MM.1S (cell line): Measurements from ENCODE around the gene EPHB6.

ENCODE experiments used
- DNase-seq: peaks from one replicate; pipeline ENCODE4 v3.0.0-alpha.2; 2015
- H2AFZ ChIP-seq: fragments of 300-600 bp; sonication (generic); 2 replicates; pipeline ENCODE4 v1.6.0; 2016; ENCODE audit warnings: antibody characterized with exemption, low read length
- H3F3A ChIP-seq: fragments of 300-600 bp; sonication (generic); 2 replicates; pipeline ENCODE4 v1.6.1; 2016; ENCODE audit warnings: mild to moderate bottlenecking, antibody characterized with exemption, low read length, moderate library complexity, mixed read lengths; ENCODE audit not compliant: insufficient read depth
- H3K27ac ChIP-seq: fragments of 300-600 bp; sonication (generic); 2 replicates; pipeline ENCODE4 v1.5.1; 2016; ENCODE audit warnings: mild to moderate bottlenecking, low read length
- H3K27me3 ChIP-seq: fragments of 300-600 bp; sonication (generic); replicated peaks from 2 replicates; pipeline ENCODE4 v1.6.0; 2016; ENCODE audit warnings: low read length; ENCODE audit not compliant: insufficient read depth
- H3K36me3 ChIP-seq: fragments of 300-600 bp; sonication (generic); replicated peaks from 2 replicates; pipeline ENCODE4 v1.6.1; 2016; ENCODE audit warnings: mild to moderate bottlenecking, low read length, mixed read lengths; ENCODE audit not compliant: insufficient read depth
- H3K4me1 ChIP-seq: fragments of 300-600 bp; sonication (generic); 2 replicates; pipeline ENCODE4 v1.6.1; 2016; ENCODE audit warnings: low read length, mixed read lengths
- H3K4me2 ChIP-seq: fragments of 300-600 bp; sonication (generic); 2 replicates; pipeline ENCODE4 v1.6.0; 2016; ENCODE audit warnings: low read depth, low read length
- H3K4me3 ChIP-seq: fragments of 300-600 bp; sonication (generic); 2 replicates; pipeline ENCODE4 v1.5.1; 2016; ENCODE audit warnings: low read length, mixed read lengths
- H3K79me2 ChIP-seq: fragments of 300-600 bp; sonication (generic); 2 replicates; pipeline ENCODE4 v1.6.1; 2016; ENCODE audit warnings: mixed run types, low read length, mixed read lengths
- H3K9ac ChIP-seq: fragments of 300-600 bp; sonication (generic); 2 replicates; pipeline ENCODE4 v1.6.1; 2016; ENCODE audit warnings: low read length, mixed read lengths
- H3K9me2 ChIP-seq: fragments of 300-600 bp; sonication (generic); replicated peaks from 2 replicates; pipeline ENCODE4 v1.6.1; 2016; ENCODE audit warnings: mild to moderate bottlenecking, low read length, mixed read lengths; ENCODE audit not compliant: insufficient read depth
- H3K9me3 ChIP-seq: fragments of 300-600 bp; sonication (generic); replicated peaks from 2 replicates; pipeline ENCODE4 v1.6.1; 2016; ENCODE audit warnings: mild to moderate bottlenecking, low read length, mixed read lengths; ENCODE audit not compliant: insufficient read depth
- H4K20me1 ChIP-seq: fragments of 300-600 bp; sonication (generic); 2 replicates; pipeline ENCODE4 v1.6.1; 2016; ENCODE audit warnings: mild to moderate bottlenecking, low read length, moderate library complexity, mixed read lengths; ENCODE audit not compliant: insufficient read depth
- CTCF ChIP-seq: fragments of 300-600 bp; sonication (generic); IDR thresholded peaks from 2 replicates; pipeline ENCODE4 v1.5.1; 2016; ENCODE audit warnings: antibody characterized with exemption, low read length, mixed read lengths
- EZH2 ChIP-seq: fragments of 300-600 bp; sonication (generic); optimal IDR thresholded peaks from 2 replicates; pipeline ENCODE3; 2017; ENCODE audit warnings: low read depth, mild to moderate bottlenecking, antibody characterized with exemption, low read length, mixed read lengths
- EZH2phosphoT487 ChIP-seq: fragments of 300-600 bp; sonication (generic); IDR thresholded peaks from 2 replicates; pipeline ENCODE4 v1.6.1; 2018; ENCODE audit warnings: antibody characterized with exemption, low read length

EPHB6 gene

DNA sequence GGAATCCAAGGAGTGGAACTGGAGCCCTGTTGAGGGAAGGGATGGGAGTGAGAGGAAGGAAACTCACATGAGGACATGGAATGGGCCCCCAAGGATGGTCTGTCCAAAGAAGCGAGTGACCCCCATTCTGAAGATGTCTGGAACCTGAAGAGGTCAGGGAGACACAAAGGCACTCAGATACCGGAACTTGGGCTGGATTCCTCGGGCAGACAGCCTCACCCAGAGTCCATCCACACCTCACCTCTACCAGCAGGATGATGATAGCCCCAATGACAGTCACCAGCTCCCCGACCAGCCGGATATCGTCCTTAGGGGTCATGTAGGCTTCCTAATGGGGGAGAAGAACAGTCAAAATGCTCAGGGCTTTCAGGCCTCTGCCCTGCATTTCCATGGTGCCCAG is 20.0 kb downstream of the EPHB6 start:
- Histone ChIP-seq H3K9me2 (no peaks in the 10 kb centered on the region), H2AFZ (no peak overlapping the region), H3K4me3 (no peak overlapping the region), H3K27me3 (peaks cover 39% of the 10 kb centered on the region), H3K4me1 (no peaks in the 10 kb centered on the region), H3F3A (no peaks in the 10 kb centered on the region), H3K4me2 (no peak overlapping the region), H4K20me1 (no peaks in the 10 kb centered on the region), H3K9ac (no peak overlapping the region), H3K36me3 (no peaks in the 10 kb centered on the region), H3K27ac (no peak overlapping the region), H3K9me3 (no peaks in the 10 kb centered on the region), H3K79me2 (no peaks in the 10 kb centered on the region)
- no peak for DNase-seq
- TF ChIP-seq CTCF, result no peak
- TF ChIP-seq EZH2, result no peak
- TF ChIP-seq EZH2phosphoT487, result no peak

- Histone ChIP-seq H3K27me3 (peaks cover 45% of the 10 kb centered on the region), H3K9ac (no peak overlapping the region), H3K9me3 (no peaks in the 10 kb centered on the region), H3K27ac (no peak overlapping the region), H3K4me2 (no peak overlapping the region), H3K79me2 (no peaks in the 10 kb centered on the region), H2AFZ (no peak overlapping the region), H3K36me3 (no peaks in the 10 kb centered on the region), H3K4me3 (no peak overlapping the region), H3F3A (no peaks in the 10 kb centered on the region), H3K4me1 (no peaks in the 10 kb centered on the region), H4K20me1 (no peaks in the 10 kb centered on the region), H3K9me2 (no peaks in the 10 kb centered on the region)
- DNase-seq, result no peak
- TF ChIP-seq EZH2phosphoT487 (no peak), EZH2 (no peak), CTCF (no peak)
Observed at GRCh38 chr7:142875456-142875855, 20.6 kb downstream of the EPHB6 start.

DNA sequence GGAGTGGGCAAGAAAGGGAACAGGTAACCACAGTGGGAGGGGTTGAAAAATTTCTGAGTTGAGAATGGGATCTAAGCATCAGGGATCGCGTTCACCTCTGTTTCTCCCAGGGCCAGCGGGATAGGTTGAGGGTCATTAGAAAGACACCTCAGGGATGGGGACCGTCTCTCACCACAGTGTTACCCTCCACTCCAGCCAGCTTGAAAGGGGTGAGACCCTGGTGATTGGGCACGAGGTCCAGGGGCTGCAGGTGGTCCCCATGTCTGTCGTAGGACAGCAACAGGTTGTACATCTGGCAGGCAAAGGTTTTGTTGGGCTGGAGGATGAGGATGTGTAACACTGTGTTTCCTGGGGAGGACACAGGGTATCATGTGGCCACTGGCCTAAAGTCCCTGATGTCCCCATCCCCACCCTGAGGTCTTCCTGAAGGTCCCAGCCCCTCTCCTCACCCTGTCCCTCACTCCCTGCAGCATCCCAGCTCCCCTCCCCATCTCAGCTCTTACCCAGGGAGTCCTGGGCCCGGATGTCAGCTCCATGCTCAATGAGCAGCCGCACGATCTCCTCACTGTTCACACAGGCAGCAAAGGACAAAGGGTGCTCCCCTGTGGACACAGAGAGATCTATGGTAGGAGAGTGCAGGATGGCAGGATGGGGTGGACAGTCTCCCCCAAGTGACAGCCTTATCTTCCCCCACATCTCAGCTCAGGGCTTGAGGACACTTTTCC is 21.5 kb downstream of the EPHB6 start:
- H3K27ac ChIP-seq, result no peak overlapping the region
- H3K9me3 ChIP-seq, result no peaks in the 10 kb centered on the region
- H2AFZ ChIP-seq, result no peak overlapping the region
- no peaks in the 10 kb centered on the region for H4K20me1 ChIP-seq
- H3K79me2 ChIP-seq, result no peaks in the 10 kb centered on the region
- no peaks in the 10 kb centered on the region for H3F3A ChIP-seq
- H3K4me1 ChIP-seq, result no peaks in the 10 kb centered on the region
- H3K4me2 ChIP-seq, result no peak overlapping the region
- no peaks in the 10 kb centered on the region for H3K36me3 ChIP-seq
- no peak overlapping the region for H3K4me3 ChIP-seq
- no peak for TF ChIP-seq CTCF
- no peak for TF ChIP-seq EZH2
- TF ChIP-seq EZH2phosphoT487, result no peak
- peaks cover 43% of the 10 kb centered on the region for H3K27me3 ChIP-seq
- no peaks in the 10 kb centered on the region for H3K9me2 ChIP-seq
- DNase-seq, result no peak
- H3K9ac ChIP-seq, result no peak overlapping the region
